IMR-90 (cell line): ENCODE measurements around the gene STXBP4. TPM values are rescaled to one million over a fixed set of nuclear protein-coding genes. Genes with fewer than 3 reads are reported as not detected.

Experiments used
- ATAC-seq: fragments of 200-7000 bp; cut with Tn5 transposase; 2 replicates; pipeline ENCODE4 v1.9.1; 2020; ENCODE audit warnings: low read depth, mild to moderate bottlenecking, moderate library complexity
- BruUV-seq: library from RNA; stranded (reverse); fragments of 400-500 nt; replicated peaks from 2 replicates; lab custom pipeline; 2021; lab: Mats Ljungman, UMichigan
- CTCF ChIA-PET: fragments of 300-600 bp; formaldehyde crosslinking; extraction: SDS; loops from one replicate; lab custom pipeline; 2021; ENCODE audit warnings: antibody characterized with exemption; lab: Yijun Ruan, JAX
- POLR2A ChIA-PET: fragments of 300-600 bp; sonication (Branson Sonifier 250); formaldehyde crosslinking; loops from one replicate; lab custom pipeline; 2022; ENCODE audit warnings: antibody characterized with exemption; ENCODE audit not compliant: unreplicated experiment; lab: Charles Lee
- DNase-seq: peaks from one replicate; pipeline ENCODE4 v3.0.0; 2013
- H2AFZ ChIP-seq: replicated peaks from 2 replicates; pipeline ENCODE3; 2013; ENCODE audit warnings: low read length, mild to moderate bottlenecking; ENCODE audit not compliant: poor library complexity
- H2AK5ac ChIP-seq: 2 replicates; pipeline ENCODE4 v1.6.1; 2013; ENCODE audit warnings: low read depth, low read length, inconsistent platforms
- H2AK9ac ChIP-seq: replicated peaks from 2 replicates; pipeline ENCODE3; 2013; ENCODE audit warnings: mild to moderate bottlenecking, low read depth, low read length, moderate library complexity; ENCODE audit not compliant: poor library complexity
- H2BK120ac ChIP-seq: 2 replicates; pipeline ENCODE4 v1.6.1; 2013; ENCODE audit warnings: low read depth, low read length, inconsistent platforms
- H2BK15ac ChIP-seq: 3 replicates; pipeline ENCODE4 v1.6.1; 2013; ENCODE audit warnings: low read depth, low read length, inconsistent platforms
- H2BK20ac ChIP-seq: 2 replicates; pipeline ENCODE4 v1.6.1; 2013; ENCODE audit warnings: low read depth, mild to moderate bottlenecking, inconsistent platforms, low read length, moderate library complexity
- H2BK5ac ChIP-seq: 2 replicates; pipeline ENCODE4 v1.6.1; 2013; ENCODE audit warnings: mild to moderate bottlenecking, low read depth, low read length, inconsistent platforms; ENCODE audit not compliant: poor library complexity, severe bottlenecking
- H3K14ac ChIP-seq: replicated peaks from 2 replicates; pipeline ENCODE4 v1.6.1; 2013; ENCODE audit warnings: low read depth, low read length, inconsistent platforms
- H3K18ac ChIP-seq: 2 replicates; pipeline ENCODE4 v1.6.1; 2013; ENCODE audit warnings: low read depth, low read length, control low read depth
- H3K23ac ChIP-seq: 2 replicates; pipeline ENCODE4 v1.6.1; 2013; ENCODE audit warnings: low read depth, low read length, inconsistent platforms
- H3K27ac ChIP-seq: 2 replicates; pipeline ENCODE4 v1.5.1; 2013; ENCODE audit warnings: mild to moderate bottlenecking, control low read depth, low read length; ENCODE audit not compliant: insufficient read depth
- H3K27me3 ChIP-seq: 2 replicates; pipeline ENCODE4 v1.6.1; 2013; ENCODE audit warnings: low read length; ENCODE audit not compliant: control insufficient read depth, insufficient read depth
- H3K36me3 ChIP-seq: 2 replicates; pipeline ENCODE4 v1.6.1; 2013; ENCODE audit warnings: low read length, mixed read lengths; ENCODE audit not compliant: control insufficient read depth, insufficient read depth
- H3K4ac ChIP-seq: 2 replicates; pipeline ENCODE4 v1.6.1; 2013; ENCODE audit warnings: low read depth, low read length, inconsistent platforms
- H3K4me1 ChIP-seq: 2 replicates; pipeline ENCODE4 v1.6.1; 2013; ENCODE audit warnings: low read length, mixed read lengths; ENCODE audit not compliant: control insufficient read depth, insufficient read depth
- H3K4me2 ChIP-seq: 2 replicates; pipeline ENCODE4 v1.6.1; 2013; ENCODE audit warnings: low read depth, mild to moderate bottlenecking, control low read depth, low read length, moderate library complexity
- H3K4me3 ChIP-seq: 2 replicates; pipeline ENCODE4 v1.5.1; 2013; ENCODE audit warnings: low read depth, mild to moderate bottlenecking, control low read depth, low read length, moderate library complexity; ENCODE audit not compliant: insufficient read depth
- H3K56ac ChIP-seq: 2 replicates; pipeline ENCODE4 v1.6.1; 2013; ENCODE audit warnings: low read length, inconsistent platforms; ENCODE audit not compliant: insufficient read depth; ENCODE audit errors: extremely low read depth
- H3K79me1 ChIP-seq, 2 experiments: 2 replicates each; pipeline ENCODE4 v1.6.1; 2013; ENCODE audit warnings: low read length in 2 of 2, inconsistent platforms in 1 of 2, low read depth in 1 of 2
- H3K9ac ChIP-seq: 2 replicates; pipeline ENCODE4 v1.6.1; 2013; ENCODE audit warnings: low read depth, low read length, control low read depth
- H3K9me1 ChIP-seq: 2 replicates; pipeline ENCODE4 v1.6.1; 2013; ENCODE audit warnings: low read length, inconsistent platforms; ENCODE audit not compliant: insufficient read depth
- H3K9me3 ChIP-seq: 2 replicates; pipeline ENCODE4 v1.6.1; 2013; ENCODE audit warnings: low read length; ENCODE audit not compliant: control insufficient read depth, insufficient read depth
- H4K20me1 ChIP-seq: 2 replicates; pipeline ENCODE4 v1.6.1; 2013; ENCODE audit warnings: low read length, inconsistent platforms; ENCODE audit not compliant: insufficient read depth
- H4K5ac ChIP-seq: 2 replicates; pipeline ENCODE4 v1.6.1; 2013; ENCODE audit warnings: mild to moderate bottlenecking, low read depth, low read length, control low read depth
- H4K8ac ChIP-seq, 2 experiments: 2 replicates each; pipeline ENCODE4 v1.6.1; 2013; ENCODE audit warnings: low read depth in 2 of 2, low read length in 2 of 2, control low read depth in 1 of 2, inconsistent platforms in 1 of 2
- H4K91ac ChIP-seq: 2 replicates; pipeline ENCODE4 v1.6.1; 2013; ENCODE audit warnings: low read depth, low read length, inconsistent platforms; ENCODE audit not compliant: insufficient read depth
- FOS ChIP-seq: fragments of 150-350 bp; IDR thresholded peaks from 2 replicates; pipeline ENCODE4 v1.6.1; 2016; ENCODE audit warnings: low read depth, low read length
- NFE2L2 ChIP-seq: fragments of 150-350 bp; IDR thresholded peaks from 2 replicates; pipeline ENCODE4 v1.6.1; 2016; ENCODE audit warnings: low read depth, mild to moderate bottlenecking, low read length
- WGBS, 2 experiments: methylation state at CpG; one replicate each; pipeline versions ENCODE4 v1.1.5 to v1.1.7; 2013; ENCODE audit warnings: missing lambda C conversion rate in 2 of 2; ENCODE audit not compliant: insufficient read length in 1 of 2; ENCODE audit errors: extremely low coverage in 2 of 2; 5-methylcytosine and 5-hydroxymethylcytosine counted together
- dilution Hi-C: fragments of 300-500 bp; cut with HindIII; formaldehyde crosslinking; loops from one replicate; pipeline ENCODE4 v1.14.3; 2018; ENCODE audit warnings: low sequenced_read_pairs; ENCODE audit not compliant: unreplicated experiment
- in situ Hi-C: fragments of 300-500 bp; cut with MboI; formaldehyde crosslinking; loops from 3 replicates; pipeline ENCODE4 v1.14.3; 2019; ENCODE audit warnings: low sequenced_read_pairs, inconsistent platforms, mixed read lengths
- intact Hi-C: fragments of 100-400 bp; cut with micrococcal nuclease; formaldehyde crosslinking; loops from 2 replicates; pipeline ENCODE4 v1.10.0; 2022
- polyA plus RNA-seq, 3 experiments: library from polyadenylated mRNA; depleted of rRNA; stranded (reverse); fragments of >200 nt; gene quantifications; 2 replicates each; pipeline ENCODE4 v1.2.3, GENCODE V29; 2012; ENCODE audit warnings: low replicate concordance in 1 of 3
- total RNA-seq: library from RNA; depleted of rRNA; stranded (reverse); fragments of >200 nt; gene quantifications from 2 replicates; pipeline ENCODE4 v1.2.3, GENCODE V29; 2012

Gene STXBP4
- total and polyA plus RNA-seq, 2 of the 4 experiments (the other 2 are of a cell fraction): 4.1 to 20.4 TPM

DNA sequence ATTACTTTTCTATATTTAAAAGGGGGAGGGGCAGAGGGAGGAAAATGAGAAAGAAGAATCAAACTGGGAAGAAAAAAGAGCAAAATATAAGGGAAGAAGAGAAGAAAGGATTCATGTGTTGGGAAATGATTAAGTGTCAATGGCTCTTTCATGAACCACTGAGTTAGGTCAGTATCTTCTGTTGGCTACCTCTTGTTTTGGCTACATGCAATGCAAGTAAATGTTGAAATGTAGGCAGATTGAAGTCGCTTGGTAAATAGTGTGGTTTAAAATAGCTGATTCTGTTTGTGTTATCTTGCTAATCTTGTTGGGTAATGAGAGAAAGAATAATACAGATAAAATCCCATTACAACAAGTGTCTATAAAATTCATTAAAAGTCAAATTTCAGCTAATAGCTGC is 27.3 kb upstream of the STXBP4 start:
- Histone ChIP-seq H4K8ac (no peak overlapping the region), H2BK5ac (no peak overlapping the region), H3K27me3 (peaks cover under 1% of the 10 kb centered on the region; the same call in 1 of the 2 replicates), H2AFZ (no peak overlapping the region), H4K91ac (no peak overlapping the region), H3K4me1 (no peaks in the 10 kb centered on the region), H3K18ac (no peak overlapping the region), H4K5ac (no peak overlapping the region), H2BK20ac (no peak overlapping the region), H3K4me2 (no peak overlapping the region), H3K36me3 (peaks cover 6% of the 10 kb centered on the region), H3K9me3 (no peaks in the 10 kb centered on the region), H3K9ac (no peak overlapping the region), H3K23ac (no peak overlapping the region), H3K27ac (no peak overlapping the region), H2AK5ac (no peak overlapping the region), H3K4me3 (no peak overlapping the region), H3K56ac (no peak overlapping the region), H2BK120ac (no peak overlapping the region), H2AK9ac (no peak overlapping the region), H2BK15ac (no peak overlapping the region), H4K20me1 (no peaks in the 10 kb centered on the region), H3K79me1 (no peaks in the 10 kb centered on the region), H3K14ac (no peak overlapping the region), H3K4ac (no peak overlapping the region), H3K9me1 (no peaks in the 10 kb centered on the region)
- CTCF ChIA-PET: no interaction called here
- ATAC-seq (no peak), DNase-seq (no peak)
- WGBS, 2 experiments: no CpG with 5 or more reads among the region's 1 CpG
- dilution Hi-C loops: no loop called here
- TF ChIP-seq NFE2L2 (no peak), FOS (no peak)
- POLR2A ChIA-PET: no interaction called here
- intact Hi-C loops: no loop called here
- in situ Hi-C loops: no loop called here
- no TSS peak for BruUV-seq
